OCI-LY7 (cell line): ENCODE data around the gene LRP5.

Source experiments
- EZH2phosphoT487 ChIP-seq: fragments of 200-600 bp; sonication (generic); IDR thresholded peaks from 2 replicates; pipeline ENCODE4 v1.6.1; 2018; ENCODE audit warnings: low read depth, borderline replicate concordance, mild to moderate bottlenecking, mixed run types, antibody characterized with exemption, low read length, moderate library complexity, mixed read lengths
- TF ChIP-seq, protein P1 (sequence below): fragments of 200-600 bp; sonication (generic); conservative IDR thresholded peaks from 2 replicates; pipeline ENCODE4 v1.5.1; 2014; ENCODE audit warnings: mild to moderate bottlenecking, antibody characterized with exemption, low read length, moderate library complexity, mixed read lengths

DNA sequence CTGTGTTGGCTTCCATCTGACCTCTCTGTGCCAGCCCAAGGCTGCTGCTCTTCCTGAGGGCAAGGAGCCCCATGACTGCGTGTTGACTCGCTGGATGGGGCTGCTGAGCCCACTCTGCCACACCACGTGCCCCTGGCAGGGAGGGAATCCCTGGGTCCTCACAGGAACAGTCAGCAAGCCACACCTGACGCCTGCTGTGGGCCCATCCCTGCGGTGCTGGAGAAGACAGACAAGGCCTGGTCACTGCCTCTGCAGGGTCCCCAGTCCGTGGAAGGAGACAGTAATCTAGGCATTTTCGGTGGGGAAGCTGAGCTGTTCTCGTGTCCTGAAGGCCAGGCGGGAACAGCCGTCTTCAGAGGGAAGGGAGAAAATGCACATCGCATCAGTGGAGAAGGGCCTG is 137.6 kb downstream of the LRP5 start:
- TF ChIP-seq, protein P1, sequence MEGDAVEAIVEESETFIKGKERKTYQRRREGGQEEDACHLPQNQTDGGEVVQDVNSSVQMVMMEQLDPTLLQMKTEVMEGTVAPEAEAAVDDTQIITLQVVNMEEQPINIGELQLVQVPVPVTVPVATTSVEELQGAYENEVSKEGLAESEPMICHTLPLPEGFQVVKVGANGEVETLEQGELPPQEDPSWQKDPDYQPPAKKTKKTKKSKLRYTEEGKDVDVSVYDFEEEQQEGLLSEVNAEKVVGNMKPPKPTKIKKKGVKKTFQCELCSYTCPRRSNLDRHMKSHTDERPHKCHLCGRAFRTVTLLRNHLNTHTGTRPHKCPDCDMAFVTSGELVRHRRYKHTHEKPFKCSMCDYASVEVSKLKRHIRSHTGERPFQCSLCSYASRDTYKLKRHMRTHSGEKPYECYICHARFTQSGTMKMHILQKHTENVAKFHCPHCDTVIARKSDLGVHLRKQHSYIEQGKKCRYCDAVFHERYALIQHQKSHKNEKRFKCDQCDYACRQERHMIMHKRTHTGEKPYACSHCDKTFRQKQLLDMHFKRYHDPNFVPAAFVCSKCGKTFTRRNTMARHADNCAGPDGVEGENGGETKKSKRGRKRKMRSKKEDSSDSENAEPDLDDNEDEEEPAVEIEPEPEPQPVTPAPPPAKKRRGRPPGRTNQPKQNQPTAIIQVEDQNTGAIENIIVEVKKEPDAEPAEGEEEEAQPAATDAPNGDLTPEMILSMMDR = no peak
- TF ChIP-seq EZH2phosphoT487 = no peak
